Ovary (tissue), 3 donors: ENCODE results near the gene AKAP8L.

Source experiments
- CTCF ChIP-seq, 3 donors: fragments of 450-650 bp in 2 of 3; fragments of 200-600 bp in 1 of 3; IDR thresholded peaks; one replicate each; pipeline versions ENCODE4 v1.5.1 to v1.8.0; 2016 to 2022; ENCODE audit warnings: antibody characterized with exemption in 3 of 3, mild to moderate bottlenecking in 1 of 3
- EP300 ChIP-seq: sonication (generic); formaldehyde crosslinking; IDR thresholded peaks from one replicate; pipeline ENCODE4 v1.6.1; 2017; ENCODE audit warnings: antibody characterized with exemption
- POLR2A ChIP-seq: fragments of 450-650 bp; IDR thresholded peaks from one replicate; pipeline ENCODE4 v1.6.1; 2017; ENCODE audit warnings: antibody characterized with exemption, mild to moderate bottlenecking, moderate library complexity
- donor health status: DM: no; HTN: no; CAD: no.

- TF ChIP-seq CTCF (IDR thresholded peaks at IDR 0.05) (no peak), POLR2A (no peak), EP300 (no peak)
Observed at GRCh38 chr19:15401397-15401710, 17.4 kb downstream of the AKAP8L start.
